SK-N-SH treated with all-trans-retinoic acid at 6 μM for 48 hours (cell line): Measurements from ENCODE around the gene PXYLP1.

Experiments
- CREB5 ChIP-seq: fragments of 250-450 bp; sonication (Bioruptor Pico); IDR thresholded peaks from 2 replicates; pipeline ENCODE4 v1.5.1; 2020; ENCODE audit warnings: low read depth, mild to moderate bottlenecking, moderate library complexity
- CSRNP3 ChIP-seq: fragments of 250-450 bp; sonication (Bioruptor Pico); IDR thresholded peaks from 2 replicates; pipeline ENCODE4 v1.5.1; 2021; ENCODE audit warnings: mild to moderate bottlenecking, moderate library complexity
- GLIS3 ChIP-seq: fragments of 250-450 bp; sonication (Bioruptor Pico); IDR thresholded peaks from 2 replicates; pipeline ENCODE4 v1.5.0; 2020; ENCODE audit warnings: mild to moderate bottlenecking, moderate library complexity
- PATZ1 ChIP-seq: fragments of 250-450 bp; sonication (Bioruptor Pico); IDR thresholded peaks from 2 replicates; pipeline ENCODE4 v1.8.0; 2020; ENCODE audit warnings: mild to moderate bottlenecking, moderate library complexity, borderline replicate concordance
- TCF4 ChIP-seq: fragments of 250-450 bp; sonication (Bioruptor Pico); IDR thresholded peaks from 2 replicates; pipeline ENCODE4 v1.8.0; 2021; ENCODE audit warnings: mild to moderate bottlenecking, moderate library complexity, borderline replicate concordance
- ZFP3 ChIP-seq: fragments of 250-450 bp; sonication (Bioruptor Pico); IDR thresholded peaks from 2 replicates; pipeline ENCODE4 v1.5.0; 2020; ENCODE audit warnings: mild to moderate bottlenecking, moderate library complexity

- TF ChIP-seq CREB5 (CRISPR knock-in tag) (no peak), CSRNP3 (no peak), PATZ1 (CRISPR knock-in tag) (no peak), ZFP3 (CRISPR knock-in tag) (no peak), GLIS3 (CRISPR knock-in tag) (no peak), TCF4 (CRISPR knock-in tag) (no peak)
These were observed 19.2 kb downstream of the PXYLP1 start for GRCh38 chr3:141250828-141251227.
